Amniotic epithelial cell (primary cell): ENCODE measurements around the gene PTPRG.
A peak's percentile ranks its signal among the peaks of the same experiment; 100 is the strongest.
"Not testable (repeated sequence)": the region's sequence is repeated elsewhere in the genome, so short reads cannot be mapped to it uniquely, and the experiment has no call there.

ENCODE experiments used
- DNase-seq: peaks from one replicate; pipeline ENCODE4 v3.0.0-alpha.2; 2010; ENCODE audit warnings: low read depth

Gene PTPRG

GRCh38 chr3:61796911-61797310, 235.5 kb downstream of the PTPRG start:
- no peak for DNase-seq

- no peak for DNase-seq
Measured at GRCh38 chr3:61802772-61803171, 241.4 kb downstream of the PTPRG start.

DNA sequence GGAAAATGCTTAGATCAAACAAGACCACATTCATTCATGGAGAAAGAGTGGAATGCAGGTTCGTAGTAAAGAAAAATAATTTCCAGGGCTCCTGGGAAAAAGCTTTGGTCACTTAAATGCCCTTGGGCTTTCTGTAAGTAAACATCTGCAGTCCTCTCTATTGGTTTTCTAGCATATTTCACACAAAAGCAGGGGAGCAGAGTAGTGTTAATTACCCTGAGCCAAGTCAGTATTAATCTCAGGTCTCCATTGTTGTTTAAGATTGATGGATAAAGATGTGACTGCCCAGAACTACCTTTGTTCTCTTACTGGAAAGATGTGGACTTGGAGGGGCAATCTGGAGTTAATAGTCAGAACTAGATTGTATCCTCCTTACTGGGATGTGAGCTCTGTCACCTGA, 242.6 kb downstream of the PTPRG start:
- no peak for DNase-seq

GRCh38 chr3:61804782-61805181, 243.4 kb downstream of the PTPRG start:
- DNase-seq: no peak

DNA sequence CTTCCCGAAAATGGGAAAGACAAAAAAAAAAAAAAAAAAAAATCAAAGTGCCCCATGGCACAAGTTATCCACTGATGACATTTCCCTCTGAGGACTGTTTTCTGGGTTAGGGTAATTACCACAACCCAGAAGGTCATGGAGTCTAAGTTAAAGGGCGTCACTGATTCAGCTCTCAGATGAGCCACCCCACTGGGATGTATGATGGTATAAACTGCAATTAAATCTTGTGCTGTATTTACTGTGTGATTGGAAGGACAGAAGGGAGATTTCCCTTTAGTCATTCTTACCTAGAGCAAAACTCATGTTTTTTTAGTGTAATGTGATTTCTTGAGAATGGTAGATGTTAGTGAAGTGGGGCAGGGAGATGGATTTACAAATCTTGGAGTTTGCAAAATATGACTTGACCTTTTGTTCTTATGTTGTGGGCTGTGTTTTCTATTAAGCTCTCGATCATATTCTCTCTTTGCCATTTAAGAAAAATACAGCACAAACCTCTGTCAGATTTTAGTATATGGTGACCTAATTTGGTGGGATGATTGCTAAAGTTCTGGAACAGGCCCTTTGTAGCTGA, 244.2 kb downstream of the PTPRG start:
- DNase-seq: no peak

DNA sequence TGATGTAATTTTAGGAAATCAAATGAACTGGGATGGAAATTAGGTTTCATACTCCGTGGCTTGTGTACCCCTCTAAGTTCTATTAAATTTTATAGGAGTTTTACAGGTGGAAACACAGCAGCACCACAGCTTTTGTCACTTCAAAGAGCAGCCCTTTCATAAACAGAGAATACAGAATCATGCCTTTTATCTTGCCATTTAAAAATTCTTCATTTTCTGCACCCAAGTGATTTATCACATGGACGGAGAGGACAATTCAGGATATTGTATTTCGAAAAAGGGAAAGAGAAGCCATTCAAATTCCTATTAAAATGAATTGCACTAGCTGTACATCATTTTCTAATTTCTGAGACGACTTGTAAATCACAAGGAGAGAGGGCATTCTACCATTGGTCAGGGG, 245.4 kb downstream of the PTPRG start:
- no peak for DNase-seq

GRCh38 chr3:61807865-61808276, 246.5 kb downstream of the PTPRG start:
- peak; percentile 10 for DNase-seq

DNA sequence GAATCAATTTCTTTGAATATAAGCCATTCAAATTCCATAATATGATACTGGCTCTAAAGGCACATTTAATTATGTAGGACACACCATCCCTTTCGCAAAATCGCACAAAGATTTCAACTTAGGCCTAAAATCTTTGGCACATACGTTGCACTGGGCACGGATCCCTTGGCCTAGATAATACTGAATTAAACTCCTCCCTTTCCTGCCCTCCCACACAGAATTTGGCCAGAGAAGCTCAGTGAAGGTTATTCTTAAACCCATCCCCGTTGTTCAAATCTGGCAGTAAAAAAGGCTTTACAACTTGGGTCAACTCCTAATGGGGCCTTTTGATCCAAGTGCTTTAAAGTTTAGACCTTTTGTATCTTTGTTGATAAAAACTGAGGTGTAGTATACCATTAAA, 247.2 kb downstream of the PTPRG start:
- no peak for DNase-seq

DNA sequence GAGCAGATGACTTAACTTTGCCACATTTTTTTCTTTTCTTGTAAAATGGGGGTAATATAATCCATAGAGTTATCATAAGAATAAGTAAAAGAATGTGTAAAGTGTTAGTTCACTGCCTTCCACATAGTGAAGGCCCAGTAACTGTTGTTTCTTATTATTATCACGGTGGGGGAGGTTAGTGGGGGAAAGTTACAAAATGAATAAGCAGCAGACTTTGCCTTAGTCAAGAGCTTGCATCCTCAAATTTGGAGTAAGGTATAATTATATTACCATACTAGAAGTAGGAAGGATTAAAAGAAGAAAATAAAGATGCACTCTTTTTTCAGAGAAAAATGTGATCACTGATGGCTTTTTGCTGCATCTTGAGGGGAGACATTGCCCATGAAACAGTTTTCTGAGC, 247.6 kb downstream of the PTPRG start:
- no peak for DNase-seq

DNA sequence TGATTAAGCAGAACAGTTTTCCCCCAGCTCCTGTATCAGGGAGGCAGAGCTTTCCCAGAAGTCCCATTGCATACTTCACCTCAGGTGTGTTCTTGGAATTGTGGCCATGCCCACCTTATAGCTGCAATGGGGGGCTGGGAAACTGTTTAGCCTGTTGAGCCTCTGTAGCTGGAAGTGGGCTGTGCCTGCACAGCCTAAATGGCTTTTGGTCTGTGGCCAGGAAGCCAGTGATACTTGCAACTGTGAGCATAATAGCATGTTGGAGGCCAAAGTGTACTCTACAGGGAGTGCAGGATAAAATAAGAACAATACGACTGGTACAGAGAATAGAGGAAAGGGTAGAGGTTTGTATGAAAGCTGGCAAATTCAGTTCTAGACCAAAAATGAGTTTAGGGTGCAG, 248.5 kb downstream of the PTPRG start:
- DNase-seq: no peak

- DNase-seq: no peak
Measured at GRCh38 chr3:61810953-61811497, 249.7 kb downstream of the PTPRG start.

GRCh38 chr3:61811652-61812051, 250.3 kb downstream of the PTPRG start:
- DNase-seq: no peak

DNA sequence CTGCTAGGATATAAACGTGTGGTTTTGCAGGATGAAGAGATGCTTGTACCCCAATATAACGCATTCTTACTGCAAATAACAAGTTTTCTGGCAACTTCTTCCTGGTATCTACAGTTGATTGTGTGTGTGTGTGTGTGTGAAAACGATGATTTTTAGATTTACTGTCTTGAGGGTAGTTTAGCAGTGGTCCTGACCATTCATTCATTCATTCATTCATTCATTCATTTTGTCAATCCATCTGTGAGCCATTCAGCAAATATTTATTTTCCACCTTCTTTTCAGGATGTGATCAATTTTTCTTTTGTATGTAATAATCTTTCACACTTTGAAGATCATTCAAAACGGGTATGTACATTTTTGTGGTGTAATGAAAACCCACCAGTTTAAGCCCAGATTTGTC, 250.7 kb downstream of the PTPRG start:
- DNase-seq: no peak

DNA sequence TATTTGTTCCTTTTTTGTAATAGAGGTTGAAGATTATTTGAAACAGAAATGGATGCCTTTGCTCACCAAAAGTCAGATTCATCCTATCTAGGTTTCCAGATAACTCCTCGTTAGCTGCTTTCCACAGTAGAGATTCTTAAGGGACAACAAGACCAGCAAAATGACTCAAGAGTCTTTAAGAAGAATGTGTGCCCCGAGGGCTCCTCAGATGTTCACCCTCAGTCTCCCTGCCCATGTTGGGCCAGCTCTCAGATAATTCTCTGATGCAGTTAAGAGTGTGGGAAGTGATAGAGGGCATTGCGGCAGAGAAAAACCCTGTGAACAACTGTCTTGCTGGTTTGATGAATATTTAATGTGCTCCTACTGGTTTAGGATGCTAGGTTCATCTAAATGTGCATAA, 251.1 kb downstream of the PTPRG start:
- DNase-seq: no peak

GRCh38 chr3:61813636-61814035, 252.3 kb downstream of the PTPRG start:
- DNase-seq: no peak

DNA sequence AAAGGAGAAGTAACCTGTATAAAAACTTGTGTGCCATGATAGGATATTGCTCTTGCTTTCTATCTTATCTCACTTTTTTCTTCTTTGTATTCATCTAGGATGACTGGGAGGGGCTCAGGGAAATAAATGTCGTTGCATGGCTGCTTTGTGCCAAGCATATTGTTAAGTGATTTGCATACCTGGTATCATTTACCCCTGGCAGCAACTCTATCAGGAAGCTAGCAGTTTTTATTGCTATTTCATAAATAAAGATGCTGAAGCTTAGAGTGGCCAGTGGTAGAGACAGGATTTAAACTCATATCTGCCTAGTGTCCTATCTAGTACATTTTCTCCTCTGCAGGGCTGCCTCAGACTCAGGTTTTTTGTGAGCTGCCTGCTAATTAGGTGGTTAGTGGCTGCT, 253.3 kb downstream of the PTPRG start:
- DNase-seq: no peak

- DNase-seq: not testable (repeated sequence)
Measured at GRCh38 chr3:61816304-61816703, 254.9 kb downstream of the PTPRG start.

DNA sequence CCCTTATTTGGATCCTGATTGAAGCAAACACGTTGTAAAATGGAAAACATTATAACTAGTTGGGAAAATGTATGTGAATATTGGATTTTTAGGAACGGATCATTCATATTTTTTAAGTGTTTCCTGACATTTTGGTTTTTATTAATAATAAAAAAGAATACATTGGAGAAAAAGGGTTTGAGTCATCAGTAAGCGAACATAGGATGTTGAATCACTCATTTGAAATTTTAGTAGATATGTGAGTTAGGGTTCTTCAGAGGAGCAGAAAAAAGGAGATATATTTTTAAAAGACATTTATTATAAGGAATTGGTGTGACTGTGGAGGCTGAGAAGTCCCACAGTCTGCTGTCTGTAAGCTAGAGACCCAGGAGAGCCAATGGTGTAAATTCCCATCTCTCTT, 258.5 kb downstream of the PTPRG start:
- no peak for DNase-seq

- DNase-seq: no peak
Measured at GRCh38 chr3:61820306-61820992, 259.1 kb downstream of the PTPRG start.

- peak; percentile 38 for DNase-seq
Measured at GRCh38 chr3:61821823-61822251, 260.5 kb downstream of the PTPRG start.

DNA sequence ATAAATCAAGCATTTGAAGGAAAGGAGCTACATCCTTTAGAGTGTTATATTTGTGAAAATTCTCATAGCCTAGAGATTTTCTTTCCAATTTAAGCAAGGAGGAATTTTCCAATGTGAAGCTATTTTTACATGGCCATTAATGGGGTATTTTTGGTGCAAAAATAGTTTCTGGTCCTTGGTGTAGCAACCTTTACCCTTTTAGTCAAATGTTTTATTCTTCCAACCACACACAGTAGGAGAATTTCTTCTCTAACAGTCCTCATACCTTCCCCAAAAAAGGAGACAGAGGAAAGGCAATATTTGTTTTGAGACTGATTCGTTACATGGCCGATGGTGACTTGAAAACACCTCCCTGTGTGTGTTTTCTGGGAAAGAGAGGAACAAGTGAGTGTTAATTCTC, 261.2 kb downstream of the PTPRG start:
- no peak for DNase-seq

DNA sequence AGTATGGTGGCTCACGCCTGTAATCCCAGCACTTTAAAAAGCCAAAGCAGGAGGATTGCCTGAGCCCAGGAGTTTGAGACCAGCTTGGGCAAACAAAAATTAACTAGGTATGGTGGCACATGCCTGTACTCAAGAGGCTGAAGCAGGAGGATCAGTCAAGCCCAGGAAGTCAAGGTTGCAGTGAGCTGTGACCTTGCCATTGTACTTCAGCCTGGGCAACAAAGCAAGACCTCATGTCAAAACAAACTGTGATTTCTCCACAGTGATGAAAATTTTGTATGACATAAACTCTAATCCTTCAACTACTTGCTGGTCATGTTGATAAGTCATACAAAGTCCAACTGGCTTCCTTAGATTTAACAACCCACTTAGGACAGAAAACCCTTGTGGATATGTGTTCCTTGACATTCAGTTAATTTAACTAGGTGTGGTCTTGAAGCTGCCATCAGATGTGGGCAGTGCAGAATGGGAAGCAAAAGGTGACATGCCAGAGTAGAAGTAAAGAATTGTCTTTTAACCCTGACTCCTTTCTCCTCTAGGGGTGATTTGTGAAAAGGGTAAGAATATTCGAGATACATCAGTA, 263.3 kb downstream of the PTPRG start:
- DNase-seq: no peak

DNA sequence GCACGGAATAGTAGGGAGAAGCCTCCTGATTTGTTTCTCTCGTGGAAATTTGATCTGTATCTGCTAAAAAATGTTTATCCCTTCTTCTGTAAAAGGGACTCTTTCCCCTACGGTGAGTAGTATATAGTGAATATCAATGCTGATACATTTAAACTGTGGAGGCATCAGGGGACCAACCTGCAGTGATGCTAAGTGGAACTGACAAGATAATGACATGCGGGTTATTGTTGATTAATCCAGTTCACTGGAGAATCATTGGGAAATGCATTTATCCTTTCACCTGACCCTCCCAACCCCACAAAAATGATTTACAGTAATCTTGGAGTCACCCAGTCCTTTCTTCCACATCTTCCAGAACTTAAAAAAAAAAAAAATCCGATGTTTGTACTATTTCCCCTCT, 264.8 kb downstream of the PTPRG start:
- no peak for DNase-seq
